Measurements from ENCODE around the gene PARD3.

Gene PARD3

DNA sequence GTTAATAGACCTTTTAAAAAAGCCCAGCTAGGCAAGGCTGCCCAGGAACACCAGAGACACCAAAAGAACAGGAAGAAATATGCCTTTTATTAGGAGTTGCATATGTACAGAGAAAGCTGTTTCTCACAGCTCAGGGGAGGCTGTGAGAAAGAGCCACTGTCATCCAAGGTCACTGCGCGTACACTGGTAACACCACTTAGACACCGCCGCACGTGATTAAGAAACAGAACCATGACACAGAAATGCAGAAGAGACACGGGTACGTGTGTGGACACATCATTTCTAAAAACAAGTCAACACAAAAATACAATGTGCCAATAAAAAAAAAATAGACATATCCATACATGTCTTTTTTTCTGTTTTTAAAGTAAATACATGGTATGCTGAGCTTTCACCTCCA lies 705.6 kb downstream of the PARD3 start:
- DNase-seq = no peak

DNA sequence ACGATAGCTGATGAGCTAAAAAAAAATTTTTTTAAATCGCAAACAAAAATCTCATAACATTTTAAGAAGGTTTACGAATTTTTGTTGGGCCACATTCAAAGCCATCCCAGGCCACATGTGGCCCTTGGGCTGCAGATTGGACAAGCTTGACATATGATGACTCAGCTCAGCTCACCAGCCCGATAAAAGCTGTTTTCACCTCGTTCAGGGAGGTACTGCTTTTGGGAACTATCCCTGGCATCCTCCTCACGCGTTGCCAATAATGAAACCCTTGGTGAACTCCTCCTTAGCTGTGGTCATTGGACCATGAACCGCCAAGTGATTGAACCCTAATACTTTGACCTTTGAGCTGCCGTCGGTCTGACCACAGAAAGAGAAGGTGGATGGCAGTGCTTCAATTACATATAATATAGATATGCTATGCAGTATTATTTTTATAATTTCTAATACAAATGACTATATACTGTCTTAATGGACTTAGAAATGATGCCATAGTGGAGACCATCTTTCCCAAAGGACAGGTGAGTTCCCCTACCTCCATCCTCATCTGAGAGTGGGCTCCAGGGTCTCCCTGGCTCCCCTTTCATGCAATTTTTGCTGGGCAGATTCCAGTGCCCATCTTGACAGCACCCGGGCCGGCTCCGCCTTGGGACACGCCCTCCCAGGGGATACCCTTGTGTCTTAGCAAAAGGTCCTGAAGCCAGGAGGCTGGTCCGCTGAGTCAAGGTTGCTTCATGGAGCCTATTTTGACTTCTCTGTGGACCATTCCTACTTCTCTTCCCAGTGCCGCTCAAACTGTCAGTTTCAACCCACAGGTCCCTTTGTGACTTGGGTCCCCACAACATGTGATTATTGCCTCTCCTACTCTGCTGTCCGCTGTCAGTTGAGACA lies 707.2 kb downstream of the PARD3 start:
- DNase-seq = no peak

DNA sequence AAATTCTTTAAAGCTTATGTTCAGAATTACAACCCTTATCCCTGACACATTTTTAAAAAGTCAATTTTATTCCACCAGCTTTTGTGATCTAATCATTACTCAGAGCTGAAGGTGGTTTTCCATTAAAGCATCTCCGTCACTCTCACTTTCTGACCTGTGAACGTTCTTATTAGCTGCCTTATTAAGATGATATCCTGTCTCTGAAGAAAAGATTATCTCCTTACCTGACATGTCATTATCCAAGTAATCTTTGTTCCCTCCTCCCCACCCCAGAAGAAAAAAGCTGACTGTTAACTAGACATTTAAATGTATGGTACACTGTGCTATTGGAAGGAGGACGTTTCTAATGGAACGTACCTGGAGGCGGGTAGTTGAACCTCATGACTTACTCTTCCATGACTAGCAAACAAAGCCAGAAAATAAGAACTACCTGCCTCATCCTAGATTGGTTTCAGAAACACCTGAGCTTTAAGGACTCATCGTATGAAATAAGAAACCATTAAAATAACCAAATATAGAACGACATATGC lies 708.7 kb downstream of the PARD3 start:
- DNase-seq = no peak

DNA sequence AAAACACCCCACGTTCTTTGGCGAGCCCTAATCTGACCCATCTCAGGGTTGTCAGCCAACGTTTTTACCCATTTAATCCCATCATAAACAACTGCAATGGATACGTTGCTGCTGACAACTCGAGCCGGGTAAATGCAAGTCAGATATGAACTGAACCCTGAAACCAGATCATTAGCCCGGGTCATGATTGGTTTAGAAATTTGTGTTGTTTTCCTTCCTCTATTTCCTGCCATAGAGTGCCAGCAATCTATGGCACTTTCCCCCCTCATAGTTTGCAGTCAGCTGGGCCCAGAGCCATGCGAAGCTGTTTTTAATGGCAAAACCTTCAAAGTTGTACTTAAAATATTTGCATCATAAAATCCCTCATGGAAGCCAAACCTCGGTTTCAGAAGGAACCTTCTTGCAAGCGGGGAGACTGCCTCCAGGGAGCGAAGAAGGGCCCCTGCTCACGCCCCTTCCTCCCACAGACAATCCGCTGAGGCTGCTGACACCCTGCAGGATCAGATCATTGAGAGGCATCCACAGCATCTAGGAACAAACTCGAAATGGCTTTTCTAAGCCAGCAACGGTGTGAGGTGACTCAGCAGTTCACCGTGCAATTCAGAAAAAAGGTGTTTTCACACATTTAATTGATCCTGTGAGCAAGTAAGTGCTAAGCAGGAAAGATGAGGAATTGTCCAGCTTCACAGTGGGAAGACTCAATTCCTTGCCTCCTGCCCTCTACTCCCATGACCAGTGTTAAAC lies 710.1 kb downstream of the PARD3 start:
- peak; percentile 41 for DNase-seq

DNA sequence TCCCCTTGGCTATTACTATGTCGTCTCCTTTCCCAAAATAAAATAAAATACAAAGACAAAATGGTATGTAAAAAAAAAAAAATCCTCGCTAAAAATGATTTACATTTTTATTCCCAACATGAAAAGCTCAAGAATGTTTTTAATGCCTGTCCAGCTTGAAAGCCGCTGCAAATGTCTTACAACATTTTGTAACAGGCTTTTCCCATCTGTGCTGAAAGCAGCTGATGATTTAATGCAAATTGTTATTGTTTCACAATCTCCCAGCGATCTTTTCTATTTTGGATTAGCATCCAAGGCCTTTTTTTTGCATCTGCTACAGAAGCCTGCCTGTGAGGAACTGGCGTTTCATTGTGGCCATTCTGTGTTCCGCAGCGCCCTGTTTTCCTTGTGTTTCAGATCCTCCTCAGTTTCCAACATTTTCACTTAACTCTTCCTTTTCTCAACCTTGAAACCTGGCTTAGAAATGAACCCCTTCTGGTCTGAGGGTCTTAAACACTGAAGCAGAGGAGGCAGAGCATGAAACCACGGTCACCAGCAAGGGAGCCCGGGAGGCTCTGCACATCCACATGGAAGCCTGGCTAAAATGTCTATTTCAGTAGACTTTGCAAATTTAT lies 712.1 kb downstream of the PARD3 start:
- DNase-seq = peak; percentile 34

DNA sequence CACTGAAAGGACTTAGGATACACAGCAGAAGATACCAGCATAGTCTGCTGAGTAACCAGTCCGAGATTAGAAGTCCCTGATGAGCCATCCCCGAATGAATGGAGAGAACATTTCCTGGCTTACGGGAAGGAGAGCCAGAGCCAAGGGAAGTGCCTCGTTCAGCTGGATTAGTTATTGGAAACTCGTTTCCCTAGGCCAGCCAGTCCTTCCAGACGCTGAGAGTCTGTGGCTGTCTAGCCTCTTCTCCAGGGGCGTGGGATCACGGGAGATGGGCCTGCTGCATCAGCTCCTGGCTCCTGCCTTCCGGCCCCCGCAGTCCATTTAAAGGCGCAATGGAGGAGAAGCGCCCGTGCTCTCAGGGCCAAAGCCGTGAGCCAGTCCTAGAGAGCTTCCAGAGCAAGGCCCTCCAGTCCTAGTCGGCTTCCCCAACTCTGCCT lies 712.8 kb downstream of the PARD3 start:
- peak; percentile 92 for DNase-seq

DNA sequence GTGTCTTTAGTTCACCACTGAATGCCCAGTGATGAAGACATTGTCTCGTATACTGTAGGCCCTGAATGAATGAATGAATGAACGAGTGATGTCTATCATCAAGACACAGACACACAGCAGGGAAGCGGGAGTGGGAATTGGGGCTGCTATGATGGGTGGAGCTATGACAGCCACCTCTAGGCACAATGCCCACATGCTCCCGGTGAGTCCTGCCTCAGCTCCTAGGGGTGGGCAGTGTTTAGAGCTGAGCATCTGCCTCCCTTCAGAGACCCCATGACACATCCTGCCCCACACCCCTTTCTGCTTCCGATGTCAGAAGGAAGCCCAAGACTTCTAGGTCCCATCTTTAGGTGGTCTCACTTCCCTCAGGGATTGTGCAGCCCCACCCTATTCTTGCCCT lies 714.1 kb downstream of the PARD3 start:
- DNase-seq = no peak

DNA sequence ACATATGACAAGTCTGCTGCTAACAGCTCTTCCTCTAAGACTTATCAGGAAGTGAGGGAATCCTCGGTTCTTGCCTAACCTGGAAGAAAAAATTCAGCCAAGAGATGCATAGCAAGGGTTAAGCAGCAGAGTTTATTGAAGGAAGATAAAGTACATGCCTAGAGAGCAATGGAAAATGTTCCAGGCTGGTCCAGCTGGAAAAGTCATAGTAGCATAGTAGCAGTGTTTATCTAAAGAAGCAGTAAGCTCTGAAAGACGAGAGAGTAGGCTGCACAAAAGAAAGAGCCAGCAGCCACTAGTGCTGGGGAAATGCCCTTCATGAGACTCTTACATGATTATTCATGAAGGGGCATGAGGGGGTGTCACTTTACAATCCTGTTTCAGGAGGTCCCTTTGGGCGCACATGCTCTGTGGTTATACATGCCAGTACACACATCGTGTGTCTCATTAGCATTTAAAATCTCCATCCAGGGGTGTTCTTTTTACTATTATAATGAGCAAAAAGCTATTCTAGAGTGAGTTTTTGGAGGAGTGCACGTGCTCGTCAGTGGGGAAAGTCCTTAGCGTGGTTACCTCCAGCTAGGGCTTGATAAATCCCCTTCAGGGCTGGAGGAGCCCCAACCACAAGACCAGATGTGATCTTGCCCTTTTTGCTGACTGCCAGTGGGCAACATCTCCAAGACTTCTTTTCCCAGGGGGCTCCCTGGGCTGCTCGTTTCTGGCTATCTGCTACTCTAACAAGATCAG lies 716.1 kb downstream of the PARD3 start:
- no peak for DNase-seq

DNA sequence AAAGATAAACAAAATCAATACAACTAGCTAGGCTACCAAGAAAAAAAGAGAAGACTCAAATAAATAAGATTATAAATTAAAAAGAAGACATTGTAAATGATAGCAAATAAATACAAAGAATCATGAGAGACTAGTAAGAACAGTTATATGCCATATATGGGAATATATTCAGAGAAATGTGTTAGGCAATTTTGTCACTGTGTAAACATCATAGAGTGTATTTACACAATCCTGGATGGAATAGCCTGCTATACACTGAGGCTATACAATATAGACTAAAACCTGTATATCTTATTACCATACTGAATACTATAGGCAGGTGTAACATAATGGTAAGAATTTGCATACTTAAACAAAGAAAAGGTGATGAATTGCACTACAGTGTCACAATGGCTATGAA lies 717.4 kb downstream of the PARD3 start:
- DNase-seq = no peak

DNA sequence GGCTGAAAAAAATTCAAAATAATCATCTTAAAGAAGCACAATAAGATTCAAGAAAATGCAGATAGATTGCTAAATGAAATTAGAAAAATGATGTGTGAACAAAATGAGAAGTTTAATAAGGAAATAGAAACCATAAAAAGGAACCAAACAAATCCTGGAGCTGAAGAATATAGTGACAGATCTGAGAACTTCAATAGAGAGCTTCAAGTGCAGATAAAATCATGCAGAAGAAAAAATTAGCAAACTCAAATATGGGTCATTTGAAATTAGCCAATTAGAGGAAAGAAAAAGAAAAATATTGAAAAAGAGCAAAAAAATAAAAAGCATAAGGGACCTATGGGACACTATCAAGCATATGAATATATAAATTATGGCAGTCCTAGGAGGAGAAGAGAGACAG lies 720.1 kb downstream of the PARD3 start:
- no peak for DNase-seq

DNA sequence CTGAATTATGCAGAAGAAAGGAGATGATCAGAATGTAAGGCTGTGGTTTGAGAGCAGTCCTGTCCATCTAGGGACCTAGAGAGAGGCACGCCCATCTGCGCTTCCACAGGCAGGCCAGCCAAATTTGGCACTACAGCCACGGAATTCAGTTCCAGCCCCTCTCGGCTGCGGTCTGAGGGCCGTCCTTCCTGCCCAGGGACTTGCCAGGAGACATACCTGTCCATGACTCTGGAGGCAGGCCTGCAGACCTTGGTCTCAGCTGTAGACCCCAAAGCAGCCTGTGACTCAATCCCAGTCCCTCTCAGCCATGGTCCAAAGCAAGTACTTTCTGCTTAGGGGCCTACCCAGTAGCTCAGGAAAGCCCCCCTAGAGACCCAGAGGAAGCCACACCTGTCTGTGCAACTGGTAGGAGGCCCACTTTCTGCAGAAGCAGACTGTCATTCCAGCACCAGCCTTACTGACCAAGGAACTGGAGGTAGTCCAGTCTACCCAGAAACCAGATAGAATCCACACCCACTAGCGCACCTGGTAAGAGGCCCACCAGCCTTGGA lies 720.9 kb downstream of the PARD3 start:
- no peak for DNase-seq

DNA sequence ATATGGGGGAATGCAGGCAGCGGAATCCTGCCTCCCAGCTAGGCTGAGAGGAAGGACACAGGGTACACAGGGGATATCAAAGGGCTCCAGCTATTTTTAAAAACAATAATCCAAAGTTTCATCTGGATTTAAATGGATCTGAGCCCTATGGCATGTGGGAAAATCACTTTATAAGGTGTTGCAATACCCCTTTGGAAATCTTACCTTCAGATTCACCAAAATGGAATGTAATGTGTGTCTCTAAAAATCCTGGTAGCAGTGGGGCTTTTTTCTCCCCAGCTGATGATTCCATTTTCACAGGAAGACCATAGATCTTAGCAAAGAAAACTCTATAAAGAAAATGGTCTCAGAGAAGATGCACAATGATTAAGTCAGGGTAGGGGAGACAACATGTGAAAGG lies 722.2 kb downstream of the PARD3 start:
- DNase-seq = no peak

DNA sequence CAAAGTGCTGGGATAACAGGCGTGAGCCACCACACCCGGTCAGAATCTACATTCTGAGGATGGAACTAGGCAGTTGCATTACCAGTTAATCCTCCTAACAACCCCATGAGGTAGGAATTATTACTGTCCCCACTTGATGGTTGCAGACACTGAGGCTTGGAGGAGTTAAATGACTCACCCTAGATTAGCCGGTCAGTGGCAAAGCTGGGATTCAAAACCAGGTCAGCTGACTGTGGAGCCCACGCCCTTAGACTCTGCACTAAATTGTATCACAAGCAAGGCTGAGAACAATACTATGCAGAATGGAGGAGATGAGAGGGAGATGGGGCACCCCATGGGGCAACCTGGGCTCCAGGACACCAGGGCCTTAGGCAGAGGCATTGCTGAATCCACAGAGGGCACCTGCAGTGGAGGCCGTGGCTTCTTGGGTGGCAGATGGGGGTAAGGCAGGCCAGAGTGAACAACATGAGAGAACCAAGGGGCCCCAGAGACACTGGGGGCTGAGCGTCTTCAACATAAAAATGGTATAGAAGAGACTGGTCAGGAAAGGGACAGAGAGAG lies 723.4 kb downstream of the PARD3 start:
- DNase-seq = no peak

DNA sequence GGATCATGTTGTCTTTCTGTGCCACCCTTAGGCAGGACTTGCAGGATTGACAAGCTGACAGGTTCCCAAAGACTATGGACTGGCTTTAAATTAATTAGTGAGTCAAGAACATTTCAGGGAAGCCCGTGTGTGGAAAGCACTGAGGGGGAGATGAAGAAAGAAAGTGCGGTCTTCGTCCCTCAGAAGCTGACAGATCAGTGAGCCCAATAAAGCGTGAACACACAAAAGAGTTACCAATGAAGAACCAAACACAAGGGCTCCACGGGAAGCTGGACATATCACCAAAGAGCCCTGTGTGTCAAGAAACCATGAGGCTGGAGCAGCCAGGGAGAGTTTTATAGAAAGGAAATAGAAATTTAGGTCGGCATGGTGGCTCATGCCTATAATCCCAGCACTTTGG lies 725.8 kb downstream of the PARD3 start:
- no peak for DNase-seq

DNA sequence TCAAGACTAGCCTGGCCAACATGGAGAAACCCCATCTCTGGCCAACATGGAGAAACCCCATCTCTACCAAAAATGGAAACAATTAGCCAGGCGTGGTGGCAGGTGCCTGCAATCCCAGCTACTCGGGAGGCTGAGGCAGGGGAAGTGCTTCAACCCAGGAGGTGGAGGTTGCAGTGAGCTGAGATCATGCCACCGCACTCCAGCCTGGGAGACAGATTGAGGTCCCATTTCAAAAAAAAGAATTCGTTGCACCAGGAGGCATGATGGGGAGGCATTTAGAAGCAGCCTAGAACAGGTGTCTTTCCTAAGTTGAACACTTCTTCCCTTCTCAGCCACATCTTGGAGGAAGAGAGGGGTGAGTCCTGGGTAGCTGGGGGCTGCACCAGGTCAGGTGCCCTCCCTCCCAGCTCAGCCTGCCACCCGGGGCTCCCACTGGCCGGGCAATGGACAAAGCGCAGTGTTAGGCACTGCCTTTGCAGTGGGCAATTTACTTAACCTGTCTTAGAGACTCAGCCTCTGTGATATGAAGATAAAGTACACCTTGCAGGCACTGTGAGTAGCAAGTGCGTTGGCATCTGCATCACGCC lies 726.8 kb downstream of the PARD3 start:
- no peak for DNase-seq

DNA sequence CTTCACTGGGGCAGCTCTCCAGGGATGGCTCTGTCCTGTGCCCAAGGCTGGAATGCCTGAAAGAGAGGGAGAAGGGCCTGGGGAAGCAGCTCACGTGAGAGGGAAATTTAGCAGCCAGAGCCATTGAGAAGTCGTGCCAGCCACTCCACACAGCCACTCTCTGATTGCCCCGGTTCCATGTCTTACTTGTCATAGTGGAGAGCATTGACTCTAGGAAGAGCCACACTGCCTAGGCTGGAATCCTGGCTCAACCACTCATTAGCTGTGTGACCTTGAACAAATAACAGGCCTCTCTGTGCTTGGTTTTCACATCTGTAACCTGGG lies 728.0 kb downstream of the PARD3 start:
- DNase-seq = no peak

DNA sequence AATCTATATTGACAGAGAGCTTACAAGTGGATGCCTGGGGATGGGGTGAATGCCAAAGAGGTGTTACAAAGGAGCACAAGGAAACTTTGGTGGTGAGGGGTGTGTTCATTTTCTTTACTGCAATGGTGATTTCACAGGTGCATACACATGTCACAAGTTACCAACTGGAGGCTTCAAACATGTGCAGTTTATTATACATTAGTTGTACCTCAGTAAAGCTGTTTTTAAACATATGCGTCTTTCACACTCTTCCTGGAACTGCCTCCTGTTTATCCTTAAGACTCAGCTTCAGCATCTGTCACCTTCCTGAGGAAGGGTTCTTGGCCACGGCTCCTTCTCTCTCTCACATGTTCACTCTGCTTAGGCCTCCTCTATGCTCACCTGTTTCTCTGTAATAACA lies 731.5 kb downstream of the PARD3 start:
- no peak for DNase-seq

DNA sequence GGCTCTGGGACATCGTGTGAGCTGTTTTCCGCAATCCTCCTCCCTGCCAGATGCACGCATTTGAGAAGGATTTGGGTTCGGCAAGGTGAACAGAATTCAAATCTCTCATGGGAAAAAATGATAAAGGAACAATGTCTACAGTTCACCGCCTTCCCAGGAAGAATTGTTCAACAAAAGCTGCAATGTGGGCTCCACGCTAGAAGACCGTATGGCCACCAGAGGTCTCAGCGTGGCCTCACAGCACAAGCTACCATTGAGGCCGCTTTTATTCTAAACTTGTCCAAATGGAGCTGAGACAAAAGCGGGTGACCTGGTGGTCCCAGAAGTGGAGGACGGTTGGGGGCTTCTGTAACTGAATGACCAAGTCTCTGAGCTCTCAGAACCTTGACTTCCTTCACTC lies 733.1 kb downstream of the PARD3 start:
- DNase-seq = no peak

DNA sequence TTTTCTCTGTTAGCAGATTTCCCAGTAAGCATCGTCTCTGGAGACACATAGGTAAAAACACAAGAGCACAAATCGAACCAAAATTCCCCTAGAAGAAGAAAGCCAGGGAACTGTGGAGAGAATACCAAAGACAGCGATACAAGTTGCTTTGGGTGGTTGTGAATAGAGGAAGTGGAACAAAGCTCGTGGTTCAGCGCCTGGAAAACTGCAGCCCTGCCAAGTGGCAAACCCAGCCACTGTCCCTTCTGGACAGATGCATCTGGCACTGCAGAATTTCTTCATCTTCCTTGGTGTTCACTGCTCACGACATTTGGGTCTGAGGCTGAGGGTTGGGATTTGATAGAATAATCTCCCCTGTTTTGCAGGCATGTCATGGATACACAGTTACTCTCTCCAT lies 733.8 kb downstream of the PARD3 start:
- no peak for DNase-seq

DNA sequence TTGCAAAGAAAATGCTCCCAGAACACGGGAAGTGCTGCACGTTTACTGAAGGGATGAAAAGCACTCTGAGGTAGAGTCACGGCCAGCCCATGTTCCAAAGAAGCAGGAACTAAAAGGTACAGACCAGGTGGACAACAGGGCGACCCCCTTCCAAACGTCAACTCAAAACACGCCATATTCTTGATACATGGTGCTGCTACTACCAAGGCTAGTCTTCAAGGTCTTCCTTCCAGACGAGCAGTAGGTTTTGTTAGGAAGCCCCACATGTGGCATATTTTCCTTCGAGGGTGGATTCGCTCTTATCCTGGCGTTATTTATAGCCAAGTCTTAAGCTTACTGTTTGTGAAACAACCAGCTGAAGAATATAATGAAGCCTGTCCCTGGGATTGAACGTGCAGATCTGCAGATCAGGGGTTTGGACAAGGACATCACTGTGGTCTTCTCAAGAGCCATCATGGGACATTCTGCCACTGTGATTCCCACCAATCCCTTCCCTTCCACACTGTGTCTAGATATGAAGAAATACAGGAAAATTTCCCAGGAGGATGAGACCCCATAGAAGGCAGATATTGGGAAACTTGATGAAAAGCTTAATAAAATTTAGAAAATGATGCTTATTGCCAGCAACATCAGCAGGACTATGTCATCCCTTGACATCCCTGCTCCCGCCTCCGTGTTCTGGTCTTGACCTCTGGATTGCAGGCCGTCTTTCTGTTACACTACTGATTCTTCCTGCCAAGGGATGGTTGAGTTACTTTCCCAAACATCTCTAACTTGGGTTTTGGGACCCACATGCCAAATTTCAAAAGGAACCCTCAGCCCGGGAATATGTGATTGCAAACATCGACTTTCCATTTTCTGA lies 734.4 kb downstream of the PARD3 start:
- no peak for DNase-seq

Measured in femur (tissue), 1 donor.